Measurements from ENCODE around the gene GXYLT2. TPM values are rescaled to one million over a fixed set of nuclear protein-coding genes. Genes with fewer than 3 reads are reported as not detected.

The GXYLT2 gene
- total and polyA plus RNA-seq, 2 of the 13 experiments (the other 11 are each of a cell fraction or from before 2014, with no cell fraction given): 4.3 to 6.9 TPM

GRCh38 chr3:72903004-72903403 is 15.2 kb downstream of the GXYLT2 start (continued):
- no peak for TF ChIP-seq ZNF18 (CRISPR knock-in tag; IDR thresholded peaks at IDR 0.05; ENCODE audit: insufficient replicate concordance)
- TF ChIP-seq AFF4 (CRISPR knock-in tag; IDR thresholded peaks at IDR 0.05): no peak
- TF ChIP-seq BCL6 (CRISPR knock-in tag; IDR thresholded peaks at IDR 0.05): peak; percentile 68
- TF ChIP-seq DRAP1 (CRISPR knock-in tag; IDR thresholded peaks at IDR 0.05): no peak
- peak; percentile 77 for TF ChIP-seq RCOR2 (CRISPR knock-in tag; IDR thresholded peaks at IDR 0.05)
- no peak for TF ChIP-seq PRDM10 (CRISPR knock-in tag; IDR thresholded peaks at IDR 0.05; ENCODE audit: low read depth)
- TF ChIP-seq ZNF484 (CRISPR knock-in tag; IDR thresholded peaks at IDR 0.05; ENCODE audit: borderline replicate concordance, low read depth): no peak
- TF ChIP-seq ZNF577 (CRISPR knock-in tag; IDR thresholded peaks at IDR 0.05; ENCODE audit: borderline replicate concordance, low read depth): no peak
- TF ChIP-seq HHEX (CRISPR knock-in tag; IDR thresholded peaks at IDR 0.05): no peak
- no peak for TF ChIP-seq SRSF4 (IDR thresholded peaks at IDR 0.05; ENCODE audit: low read depth, low read length, poor library complexity, severe bottlenecking)
- no peak for TF ChIP-seq ATF7 (IDR thresholded peaks at IDR 0.05)
- TF ChIP-seq ATF7 (CRISPR knock-in tag; IDR thresholded peaks at IDR 0.05): no peak
- peak; percentile 69 for TF ChIP-seq FOXP1 (IDR thresholded peaks at IDR 0.05)
- peak; percentile 88 for TF ChIP-seq FOXP1 (CRISPR knock-in tag; IDR thresholded peaks at IDR 0.05)
- no peak for TF ChIP-seq SKI (IDR thresholded peaks at IDR 0.05; ENCODE audit: partially characterized antibody)
- no peak for TF ChIP-seq ZNF260 (CRISPR knock-in tag; IDR thresholded peaks at IDR 0.05; ENCODE audit: borderline replicate concordance, low read depth)
- peak; percentile 35; the same call in 1 of the 2 replicates for TF ChIP-seq SMC3 (IDR thresholded peaks at IDR 0.05; ENCODE audit: low read length)
- TF ChIP-seq MEIS2 (CRISPR knock-in tag; IDR thresholded peaks at IDR 0.05): no peak
- TF ChIP-seq RXRB (CRISPR knock-in tag; IDR thresholded peaks at IDR 0.05; ENCODE audit: borderline replicate concordance): peak; percentile 66
- TF ChIP-seq SCMH1 (CRISPR knock-in tag; IDR thresholded peaks at IDR 0.05; ENCODE audit: borderline replicate concordance): no peak
- no peak for TF ChIP-seq NR2F6 (IDR thresholded peaks at IDR 0.05)
- no peak for TF ChIP-seq NR2F6 (CRISPR knock-in tag; IDR thresholded peaks at IDR 0.05)
- TF ChIP-seq TBX3 (IDR thresholded peaks at IDR 0.05; ENCODE audit: borderline replicate concordance): no peak
- 0 out of 2 replicates have a peak, but pooled peaks have one; percentile 42 for TF ChIP-seq ZSCAN9 (CRISPR knock-in tag; IDR thresholded peaks at IDR 0.05; ENCODE audit: borderline replicate concordance)

Measured in HepG2 (cell line).